OCI-LY7 (cell line): ENCODE data around the gene SRGAP3.

Experiments
- EZH2phosphoT487 ChIP-seq: fragments of 200-600 bp; sonication (generic); IDR thresholded peaks from 2 replicates; pipeline ENCODE4 v1.6.1; 2018; ENCODE audit warnings: low read depth, borderline replicate concordance, mild to moderate bottlenecking, mixed run types, antibody characterized with exemption, low read length, moderate library complexity, mixed read lengths
- TF ChIP-seq, protein P1 (sequence below): fragments of 200-600 bp; sonication (generic); conservative IDR thresholded peaks from 2 replicates; pipeline ENCODE4 v1.5.1; 2014; ENCODE audit warnings: mild to moderate bottlenecking, antibody characterized with exemption, low read length, moderate library complexity, mixed read lengths

DNA sequence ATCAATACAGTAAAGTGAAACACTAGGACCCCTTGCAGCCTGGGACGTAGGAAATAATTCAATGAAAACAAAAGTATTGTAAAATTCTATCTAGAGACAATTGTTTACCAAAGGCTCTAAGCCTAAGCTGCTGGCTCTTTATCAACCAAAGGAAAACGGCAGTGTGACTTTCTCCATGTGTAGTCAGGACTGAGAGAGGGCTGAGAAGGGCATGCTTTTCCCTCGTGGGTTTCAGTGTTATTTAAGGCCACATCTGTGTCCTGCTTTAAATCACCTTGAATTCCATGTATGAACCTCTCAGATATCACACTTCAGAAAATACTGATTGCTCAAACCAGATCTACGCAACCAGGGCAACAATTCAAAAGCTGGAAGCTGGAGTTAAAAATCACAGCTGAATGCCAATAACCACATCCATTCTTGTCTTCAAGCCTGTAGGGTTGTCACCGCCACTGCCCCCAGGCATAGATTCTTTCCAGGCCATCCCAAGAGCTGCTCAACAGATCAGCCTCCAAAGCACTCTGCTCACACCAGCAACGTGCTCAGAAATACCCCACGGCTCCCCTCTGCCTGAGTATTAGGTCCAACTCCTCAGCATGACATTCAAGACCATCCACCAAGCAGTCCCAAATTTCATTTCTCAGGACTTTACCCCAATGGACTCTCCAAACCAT, 124.0 kb downstream of the SRGAP3 start:
- no peak for TF ChIP-seq EZH2phosphoT487
- TF ChIP-seq, protein P1, sequence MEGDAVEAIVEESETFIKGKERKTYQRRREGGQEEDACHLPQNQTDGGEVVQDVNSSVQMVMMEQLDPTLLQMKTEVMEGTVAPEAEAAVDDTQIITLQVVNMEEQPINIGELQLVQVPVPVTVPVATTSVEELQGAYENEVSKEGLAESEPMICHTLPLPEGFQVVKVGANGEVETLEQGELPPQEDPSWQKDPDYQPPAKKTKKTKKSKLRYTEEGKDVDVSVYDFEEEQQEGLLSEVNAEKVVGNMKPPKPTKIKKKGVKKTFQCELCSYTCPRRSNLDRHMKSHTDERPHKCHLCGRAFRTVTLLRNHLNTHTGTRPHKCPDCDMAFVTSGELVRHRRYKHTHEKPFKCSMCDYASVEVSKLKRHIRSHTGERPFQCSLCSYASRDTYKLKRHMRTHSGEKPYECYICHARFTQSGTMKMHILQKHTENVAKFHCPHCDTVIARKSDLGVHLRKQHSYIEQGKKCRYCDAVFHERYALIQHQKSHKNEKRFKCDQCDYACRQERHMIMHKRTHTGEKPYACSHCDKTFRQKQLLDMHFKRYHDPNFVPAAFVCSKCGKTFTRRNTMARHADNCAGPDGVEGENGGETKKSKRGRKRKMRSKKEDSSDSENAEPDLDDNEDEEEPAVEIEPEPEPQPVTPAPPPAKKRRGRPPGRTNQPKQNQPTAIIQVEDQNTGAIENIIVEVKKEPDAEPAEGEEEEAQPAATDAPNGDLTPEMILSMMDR, result no peak
